K562 (cell line): Measurements from ENCODE around the gene ASIC3. TPM values are rescaled to one million over a fixed set of nuclear protein-coding genes. Genes with fewer than 3 reads are reported as not detected.

Experiments
- AFF1 ChIP-seq, 2 experiments: fragments of 450-650 bp; IDR thresholded peaks; 2 replicates each; pipeline ENCODE4 v1.6.1; 2018; ENCODE audit warnings: mild to moderate bottlenecking in 2 of 2, low read depth in 1 of 2; ENCODE audit not compliant: partially characterized antibody in 2 of 2
- CBX1 ChIP-seq: sonication (generic); IDR thresholded peaks from 2 replicates; pipeline ENCODE4 v1.6.1; 2016; ENCODE audit warnings: antibody characterized with exemption, low read depth, mild to moderate bottlenecking
- CGGBP1 ChIP-seq: fragments of 250-450 bp; sonication (Bioruptor Pico); IDR thresholded peaks from 2 replicates; pipeline ENCODE4 v1.9.0; 2021; ENCODE audit warnings: mild to moderate bottlenecking
- ETV1 ChIP-seq: fragments of 450-650 bp; conservative IDR thresholded peaks from 2 replicates; pipeline ENCODE4 v1.6.1; 2016; ENCODE audit warnings: missing genetic modification characterization, control low read depth, low read depth, missing compliant biosample characterization
- FIP1L1 ChIP-seq: fragments of 200-400 bp; formaldehyde crosslinking; IDR thresholded peaks from 2 replicates; pipeline ENCODE4 v1.6.1; 2018; ENCODE audit warnings: mild to moderate bottlenecking, low read depth, low read length; ENCODE audit not compliant: poor library complexity, severe bottlenecking
- FOXM1 ChIP-seq, 2 experiments: fragments of 450-650 bp in 1 of 2; sonication (generic) in 1 of 2; formaldehyde crosslinking in 1 of 2; IDR thresholded peaks; 2 replicates each; pipeline versions ENCODE4 v1.6.1 to v1.9.0; 2017 to 2022; ENCODE audit warnings: low read depth in 2 of 2, mild to moderate bottlenecking in 2 of 2, missing genetic modification reagents in 1 of 2, moderate library complexity in 1 of 2
- IRF2 ChIP-seq: sonication (generic); formaldehyde crosslinking; IDR thresholded peaks from 2 replicates; pipeline ENCODE4 v1.8.1; 2022; ENCODE audit warnings: mild to moderate bottlenecking, missing genetic modification reagents
- JUND ChIP-seq, 2 experiments: IDR thresholded peaks; 2 replicates in 1 of 2; 3 replicates in 1 of 2; pipeline ENCODE4 v1.6.1; 2011; ENCODE audit warnings: borderline replicate concordance in 2 of 2, low read depth in 2 of 2, low read length in 2 of 2, improper control_type of control experiment in 1 of 2, missing biosample characterization in 1 of 2, missing genetic modification characterization in 1 of 2, missing genetic modification reagents in 1 of 2
- PHB2 ChIP-seq: fragments of 450-650 bp; IDR thresholded peaks from 2 replicates; pipeline ENCODE4 v1.6.1; 2017; ENCODE audit warnings: low read depth
- RBM25 ChIP-seq: fragments of 200-400 bp; formaldehyde crosslinking; IDR thresholded peaks from 2 replicates; pipeline ENCODE4 v1.6.1; 2018; ENCODE audit warnings: low read length, low read depth, moderate library complexity; ENCODE audit not compliant: severe bottlenecking
- TAF7 ChIP-seq: fragments of 450-650 bp; IDR thresholded peaks from 2 replicates; pipeline ENCODE4 v1.6.1; 2016; ENCODE audit warnings: missing genetic modification characterization, missing compliant biosample characterization
- ZBED1 ChIP-seq: IDR thresholded peaks from 2 replicates; pipeline ENCODE4 v1.6.1; 2014
- polyA plus RNA-seq, 8 experiments: library from polyadenylated mRNA; depleted of rRNA in 4 of 8; stranded (reverse) in 5 of 8; unstranded in 3 of 8; fragments of >200 nt; fragmentation: Nextera tagmentation in 2 of 8; fragmentation: Illumina TruSeq in 1 of 8; extraction: Ambion mirVana in 2 of 8; extraction: Trizol in 1 of 8; gene quantifications; 2 replicates each; pipeline versions ENCODE4 v1.2.1 to v1.2.3, GENCODE V29; 2011 to 2014; ENCODE audit warnings: inconsistent platforms in 1 of 8, missing spikeins in 1 of 8
- total RNA-seq, 7 experiments: library from RNA; depleted of rRNA in 6 of 7; stranded (reverse); fragments of >200 nt in 6 of 7; fragmentation: Illumina TruSeq in 2 of 7; extraction: Trizol in 2 of 7; gene quantifications; 2 replicates each; pipeline versions ENCODE4 v1.2.1 to v1.2.3, GENCODE V29; 2011 to 2021; ENCODE audit warnings: low replicate concordance in 1 of 7
- TF ChIP-seq, protein P1 (sequence below): fragments of 150-350 bp; IDR thresholded peaks from 2 replicates; pipeline ENCODE4 v1.6.1; 2014; ENCODE audit warnings: low read depth, mild to moderate bottlenecking, low read length, borderline replicate concordance

The ASIC3 gene
- total and polyA plus RNA-seq, 9 of the 15 experiments (the other 6 are each of a cell fraction or from before 2014, with no cell fraction given) = 0.11 to 5.0 (median 0.87) TPM

DNA sequence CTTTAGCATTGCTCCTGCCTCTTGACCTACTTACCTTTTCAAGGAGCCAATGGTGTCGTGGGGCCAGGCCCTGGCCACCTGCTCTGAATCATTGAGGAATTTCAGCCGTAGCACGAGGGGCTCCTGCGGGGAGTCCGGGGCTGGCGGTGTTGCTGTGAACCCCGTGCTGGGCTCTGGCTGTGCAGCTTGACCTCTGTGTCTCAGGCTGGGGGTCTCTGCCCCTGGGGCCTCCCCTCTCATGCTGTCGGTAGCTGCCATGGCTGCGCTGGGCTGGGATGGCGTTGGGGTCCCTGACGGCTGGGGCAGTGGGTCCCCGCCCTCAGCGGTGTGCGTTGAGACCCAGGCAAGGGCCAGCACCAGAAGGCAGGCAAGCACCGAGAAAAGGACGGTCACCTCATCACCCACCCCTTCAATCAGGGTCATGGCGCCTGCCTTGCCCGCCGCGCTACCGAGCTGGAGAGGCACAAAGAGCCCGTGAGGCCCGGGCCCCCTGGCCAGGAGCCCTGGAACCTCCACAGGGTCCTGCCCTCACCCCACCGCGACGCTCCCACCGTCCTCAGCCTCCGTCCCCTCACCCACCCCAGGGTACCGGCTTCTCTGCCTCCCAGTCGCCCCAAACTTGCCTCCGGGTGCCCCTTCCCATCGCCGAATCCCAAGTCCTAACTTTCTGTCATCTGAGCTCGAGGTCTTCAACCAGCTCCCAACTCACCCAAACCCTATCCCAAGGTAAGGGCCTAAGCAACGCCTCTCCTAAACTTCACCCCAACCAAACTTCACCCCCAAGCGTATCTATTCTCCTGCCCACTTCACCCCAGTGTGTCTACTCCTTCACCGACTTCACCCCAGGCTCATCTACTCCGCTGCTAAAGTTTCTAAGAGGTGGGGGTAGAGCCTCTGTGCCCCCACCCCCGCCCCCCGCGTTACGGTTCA, 34.1 kb downstream of the ASIC3 start (continued):
- TF ChIP-seq TAF7 (tag) = peak; percentile 47; the same call in 1 of the 2 replicates
- 0 out of 2 replicates have a peak, but pooled peaks have one; percentile 61 for TF ChIP-seq ZBED1
- TF ChIP-seq FOXM1 (IDR thresholded peaks at IDR 0.05; ENCODE audit: low read depth) = peak; percentile 30; the same call in 1 of the 2 replicates
- TF ChIP-seq FOXM1 (CRISPR knock-in tag; IDR thresholded peaks at IDR 0.05; ENCODE audit: low read depth) = no peak
- TF ChIP-seq IRF2 (CRISPR knock-in tag) = no peak
- peak; percentile 63 for TF ChIP-seq FIP1L1
- no peak for TF ChIP-seq RBM25
- peak in 1 of 2 experiments; percentile 18 for TF ChIP-seq AFF1 (IDR thresholded peaks at IDR 0.05; ENCODE audit: low read depth in 1 of 2, partially characterized antibody in 2 of 2)
- peak; percentile 18; the same call in 1 of the 2 replicates for TF ChIP-seq CBX1
- TF ChIP-seq CGGBP1 = 0 out of 2 replicates have a peak, but pooled peaks have one; percentile 10
- TF ChIP-seq PHB2 = peak; percentile 53; the same call in 1 of the 2 replicates
- TF ChIP-seq, protein P1, sequence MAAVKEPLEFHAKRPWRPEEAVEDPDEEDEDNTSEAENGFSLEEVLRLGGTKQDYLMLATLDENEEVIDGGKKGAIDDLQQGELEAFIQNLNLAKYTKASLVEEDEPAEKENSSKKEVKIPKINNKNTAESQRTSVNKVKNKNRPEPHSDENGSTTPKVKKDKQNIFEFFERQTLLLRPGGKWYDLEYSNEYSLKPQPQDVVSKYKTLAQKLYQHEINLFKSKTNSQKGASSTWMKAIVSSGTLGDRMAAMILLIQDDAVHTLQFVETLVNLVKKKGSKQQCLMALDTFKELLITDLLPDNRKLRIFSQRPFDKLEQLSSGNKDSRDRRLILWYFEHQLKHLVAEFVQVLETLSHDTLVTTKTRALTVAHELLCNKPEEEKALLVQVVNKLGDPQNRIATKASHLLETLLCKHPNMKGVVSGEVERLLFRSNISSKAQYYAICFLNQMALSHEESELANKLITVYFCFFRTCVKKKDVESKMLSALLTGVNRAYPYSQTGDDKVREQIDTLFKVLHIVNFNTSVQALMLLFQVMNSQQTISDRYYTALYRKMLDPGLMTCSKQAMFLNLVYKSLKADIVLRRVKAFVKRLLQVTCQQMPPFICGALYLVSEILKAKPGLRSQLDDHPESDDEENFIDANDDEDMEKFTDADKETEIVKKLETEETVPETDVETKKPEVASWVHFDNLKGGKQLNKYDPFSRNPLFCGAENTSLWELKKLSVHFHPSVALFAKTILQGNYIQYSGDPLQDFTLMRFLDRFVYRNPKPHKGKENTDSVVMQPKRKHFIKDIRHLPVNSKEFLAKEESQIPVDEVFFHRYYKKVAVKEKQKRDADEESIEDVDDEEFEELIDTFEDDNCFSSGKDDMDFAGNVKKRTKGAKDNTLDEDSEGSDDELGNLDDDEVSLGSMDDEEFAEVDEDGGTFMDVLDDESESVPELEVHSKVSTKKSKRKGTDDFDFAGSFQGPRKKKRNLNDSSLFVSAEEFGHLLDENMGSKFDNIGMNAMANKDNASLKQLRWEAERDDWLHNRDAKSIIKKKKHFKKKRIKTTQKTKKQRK = no peak
- no peak for TF ChIP-seq JUND (IDR thresholded peaks at IDR 0.05; ENCODE audit: borderline replicate concordance, low read depth, low read length)
- 0 out of 3 replicates have a peak, but pooled peaks have one; percentile 13 for TF ChIP-seq JUND (tag; IDR thresholded peaks at IDR 0.05; ENCODE audit: borderline replicate concordance, low read depth, low read length)
- TF ChIP-seq ETV1 (tag) = no peak
